ENCODE measurements around the gene MRPL42.
"Not testable (repeated sequence)": the region's sequence is repeated elsewhere in the genome, so short reads cannot be mapped to it uniquely, and the experiment has no call there.

The MRPL42 gene

GRCh38 chr12:93550748-93551611 is 83.7 kb downstream of the MRPL42 start:
- no peak for DNase-seq

GRCh38 chr12:93552427-93552826 is 85.1 kb downstream of the MRPL42 start:
- DNase-seq: no peak

GRCh38 chr12:93557879-93558278 is 90.6 kb downstream of the MRPL42 start:
- DNase-seq: not testable (repeated sequence)

GRCh38 chr12:93558685-93559084 is 91.4 kb downstream of the MRPL42 start:
- DNase-seq: not testable (repeated sequence)

GRCh38 chr12:93563807-93564538 is 96.7 kb downstream of the MRPL42 start:
- DNase-seq: peak; percentile 19

GRCh38 chr12:93565760-93566159 is 98.4 kb downstream of the MRPL42 start:
- DNase-seq: no peak
